ENCODE results near the gene EGFL6. TPM values are rescaled to one million over a fixed set of nuclear protein-coding genes. Genes with fewer than 3 reads are reported as not detected.
"Not testable (repeated sequence)": the region's sequence is repeated elsewhere in the genome, so short reads cannot be mapped to it uniquely, and the experiment has no call there.

EGFL6 gene
- total RNA-seq, 2 donors from 2014 or later: 0.14 to 0.19 TPM

DNA sequence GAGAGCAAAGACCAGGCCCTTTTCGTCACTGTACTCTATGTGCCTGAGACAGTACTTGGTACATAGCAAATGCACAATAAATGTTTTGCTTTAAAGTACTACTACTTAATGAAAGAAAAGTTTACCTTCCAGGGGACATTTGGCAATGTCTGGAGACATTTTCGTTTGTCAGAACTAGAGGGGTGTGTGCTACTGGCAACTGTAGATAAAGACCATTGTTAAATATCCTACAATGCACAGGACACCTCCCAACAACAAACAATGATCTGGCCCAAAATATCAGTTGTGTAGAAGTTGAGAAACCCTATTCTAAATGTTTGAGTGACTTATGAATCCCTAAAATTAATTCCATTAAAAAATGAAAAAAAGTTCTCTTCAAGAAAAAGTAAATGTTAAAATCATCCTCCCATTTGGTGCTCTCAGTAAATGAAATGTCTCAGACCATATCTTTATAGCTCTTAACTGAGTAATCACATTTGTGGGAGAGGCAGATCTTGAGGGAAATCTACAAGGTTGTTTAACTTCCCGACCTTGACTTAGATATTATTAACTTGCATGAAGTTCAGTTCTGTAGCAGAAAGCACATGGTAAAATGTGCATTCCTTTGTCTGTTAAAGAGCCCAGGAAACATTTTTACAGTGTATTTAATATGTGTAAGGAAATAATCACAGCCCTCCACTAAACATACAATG is 18.5 kb downstream of the EGFL6 start:
- no peak for DNase-seq (ENCODE audit: low spot score)
- intact Hi-C loops (cut with DNase I): no loop called here

GRCh38 chrX:13590207-13590606 is 20.8 kb downstream of the EGFL6 start:
- intact Hi-C loops (cut with DNase I): no loop called here
- DNase-seq (ENCODE audit: low spot score): no peak

- no peak for DNase-seq (ENCODE audit: low spot score)
- intact Hi-C loops (cut with DNase I): no loop called here
These were observed 21.5 kb downstream of the EGFL6 start for GRCh38 chrX:13590914-13591313.

GRCh38 chrX:13597874-13598273 is 28.5 kb downstream of the EGFL6 start:
- DNase-seq (ENCODE audit: low spot score): no peak
- intact Hi-C loops (cut with DNase I): no loop called here

- intact Hi-C loops (cut with DNase I): no loop called here
- DNase-seq (ENCODE audit: low spot score): no peak
These were observed 29.5 kb downstream of the EGFL6 start for GRCh38 chrX:13598877-13599276.

GRCh38 chrX:13599491-13599890 is 30.1 kb downstream of the EGFL6 start:
- no peak for DNase-seq (ENCODE audit: low spot score)
- intact Hi-C loops (cut with DNase I): no loop called here

GRCh38 chrX:13605611-13606010 is 36.2 kb downstream of the EGFL6 start:
- no peak for DNase-seq (ENCODE audit: low spot score)
- intact Hi-C loops (cut with DNase I): no loop called here

- no peak for DNase-seq (ENCODE audit: low spot score)
- intact Hi-C loops (cut with DNase I): no loop called here
These were observed 38.1 kb downstream of the EGFL6 start for GRCh38 chrX:13607331-13607995.

GRCh38 chrX:13607996-13608365 is 38.6 kb downstream of the EGFL6 start:
- intact Hi-C loops (cut with DNase I): no loop called here
- DNase-seq (ENCODE audit: low spot score): no peak

GRCh38 chrX:13614154-13614553 is 44.8 kb downstream of the EGFL6 start:
- intact Hi-C loops (cut with DNase I): no loop called here

DNA sequence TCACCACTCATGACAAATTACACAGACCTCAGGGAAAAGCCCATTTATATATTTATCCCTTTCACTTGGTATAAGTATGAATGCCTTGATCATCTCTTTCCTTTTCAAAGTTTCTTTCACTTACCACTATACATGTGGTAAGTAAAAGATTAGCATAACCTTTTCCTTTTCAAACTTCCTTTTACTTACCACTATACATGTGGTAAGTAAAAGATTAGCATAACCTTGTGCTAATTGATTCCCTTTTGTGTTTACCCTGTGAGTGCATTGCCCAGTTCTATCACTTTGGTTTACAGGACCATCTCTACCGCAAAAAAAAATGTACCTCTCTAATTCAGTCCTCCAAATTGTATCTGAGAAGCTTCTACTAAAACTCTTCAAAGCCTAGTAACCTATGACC is 50.8 kb downstream of the EGFL6 start:
- intact Hi-C loops (cut with DNase I): no loop called here

More at GRCh38 chrX:13614154-13614553, 44.8 kb downstream of the EGFL6 start:
- DNase-seq (ENCODE audit: low spot score): no peak

DNA sequence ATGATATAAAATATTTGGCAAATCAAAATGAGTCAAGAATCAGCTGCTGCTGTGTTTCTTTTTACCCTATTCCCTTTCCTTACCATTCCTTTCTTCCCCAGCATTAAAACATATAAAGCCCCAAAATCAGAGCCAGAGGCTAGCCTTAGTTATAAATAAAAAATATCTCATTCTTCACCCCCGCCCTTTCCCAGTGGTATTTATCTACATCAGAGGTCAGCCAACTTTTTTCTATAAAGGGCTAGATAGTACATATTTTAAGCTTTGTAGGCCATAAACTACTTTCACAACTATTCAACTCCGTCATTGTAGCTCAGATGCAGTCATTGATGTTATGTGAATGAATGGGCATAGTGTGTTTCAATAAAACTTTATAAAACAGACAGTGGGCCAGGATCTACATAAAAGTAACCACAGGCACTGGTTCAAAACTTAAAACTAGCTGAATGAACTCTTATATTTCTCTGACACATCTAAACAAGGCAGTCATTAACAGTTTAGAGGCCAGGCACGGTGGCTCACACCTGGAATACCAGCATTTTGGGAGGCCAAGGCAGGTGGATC is 53.1 kb downstream of the EGFL6 start:
- DNase-seq (ENCODE audit: low spot score): no peak
- intact Hi-C loops (cut with DNase I): no loop called here

More for the DNA sequence above, 50.8 kb downstream of the EGFL6 start:
- DNase-seq (ENCODE audit: low spot score): no peak

- DNase-seq (ENCODE audit: low spot score): no peak
- intact Hi-C loops (cut with DNase I): no loop called here
These were observed 57.9 kb downstream of the EGFL6 start for GRCh38 chrX:13627306-13627705.

GRCh38 chrX:13637224-13637623 is 67.8 kb downstream of the EGFL6 start:
- intact Hi-C loops (cut with DNase I); DNase-seq (ENCODE audit: low spot score): not testable (repeated sequence)

DNA sequence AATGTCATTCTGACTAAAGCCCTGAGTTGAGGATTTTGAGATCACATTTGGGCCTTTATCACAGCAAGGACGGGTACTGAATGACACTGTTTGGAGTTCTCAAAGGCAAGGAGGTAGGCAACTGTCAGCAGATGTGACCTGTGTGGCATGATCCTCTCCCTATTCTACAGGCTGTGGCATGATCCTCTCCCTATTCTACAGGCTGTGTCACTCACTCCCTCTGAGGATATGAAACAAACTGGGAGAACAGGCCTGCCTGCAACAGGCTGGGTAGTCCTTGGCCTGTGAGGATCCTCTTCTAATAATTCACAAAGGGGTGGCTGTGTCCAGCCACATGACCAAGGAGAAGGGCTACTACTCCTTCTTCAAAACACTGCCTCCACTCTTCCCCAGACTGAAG is 68.6 kb downstream of the EGFL6 start:
- no peak for DNase-seq (ENCODE audit: low spot score)
- intact Hi-C loops (cut with DNase I): no loop called here

- intact Hi-C loops (cut with DNase I): no loop called here
These were observed 69.4 kb downstream of the EGFL6 start for GRCh38 chrX:13638826-13639225.

DNA sequence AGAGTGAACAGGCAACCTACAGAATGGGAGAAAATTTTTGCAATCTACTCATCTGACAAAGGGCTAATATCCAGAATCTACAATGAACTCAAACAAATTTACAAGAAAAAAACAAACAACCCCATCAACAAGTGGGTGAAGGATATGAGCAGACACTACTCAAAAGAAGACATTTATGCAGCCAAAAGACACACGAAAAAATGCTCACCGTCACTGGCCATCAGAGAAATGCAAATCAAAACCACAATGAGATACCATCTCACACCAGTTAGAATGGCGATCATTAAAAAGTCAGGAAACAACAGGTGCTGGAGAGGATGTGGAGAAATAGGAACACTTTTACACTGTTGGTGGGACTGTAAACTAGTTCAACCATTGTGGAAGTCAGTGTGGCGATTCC is 72.3 kb downstream of the EGFL6 start:
- DNase-seq (ENCODE audit: low spot score); intact Hi-C loops (cut with DNase I): not testable (repeated sequence)

More at GRCh38 chrX:13638826-13639225, 69.4 kb downstream of the EGFL6 start:
- no peak for DNase-seq (ENCODE audit: low spot score)

- DNase-seq (ENCODE audit: low spot score): no peak
- intact Hi-C loops (cut with DNase I): loop anchor here in 1 of 2 donors (5.0 kb wide), 1 partner anchor 138 kb away; no protein-coding TSS in a partner anchor
These were observed 76.2 kb downstream of the EGFL6 start for GRCh38 chrX:13645464-13646153.

DNA sequence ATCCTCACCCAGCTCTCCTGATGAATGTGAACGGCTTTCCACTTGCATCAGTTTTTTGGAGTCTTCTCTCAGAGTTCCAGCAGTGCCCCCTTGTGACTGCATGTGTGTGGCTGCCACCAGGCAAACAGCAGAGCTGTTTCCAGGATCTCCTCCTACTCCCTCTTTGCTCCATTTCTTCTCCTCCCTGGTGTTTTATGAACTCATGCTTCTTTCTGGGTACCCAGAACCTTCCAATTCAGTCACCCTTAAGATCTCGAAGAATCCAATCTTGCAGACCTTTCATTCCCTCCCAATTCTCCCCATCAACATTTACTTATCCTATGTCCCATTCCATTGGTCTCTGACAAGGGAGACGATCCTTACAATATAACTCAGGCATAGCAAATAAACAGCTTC is 76.8 kb downstream of the EGFL6 start:
- DNase-seq (ENCODE audit: low spot score): peak; percentile 83
- intact Hi-C loops (cut with DNase I): loop anchor here in 1 of 2 donors (5.0 kb wide), 1 partner anchor 139 kb away; no protein-coding TSS in a partner anchor

DNA sequence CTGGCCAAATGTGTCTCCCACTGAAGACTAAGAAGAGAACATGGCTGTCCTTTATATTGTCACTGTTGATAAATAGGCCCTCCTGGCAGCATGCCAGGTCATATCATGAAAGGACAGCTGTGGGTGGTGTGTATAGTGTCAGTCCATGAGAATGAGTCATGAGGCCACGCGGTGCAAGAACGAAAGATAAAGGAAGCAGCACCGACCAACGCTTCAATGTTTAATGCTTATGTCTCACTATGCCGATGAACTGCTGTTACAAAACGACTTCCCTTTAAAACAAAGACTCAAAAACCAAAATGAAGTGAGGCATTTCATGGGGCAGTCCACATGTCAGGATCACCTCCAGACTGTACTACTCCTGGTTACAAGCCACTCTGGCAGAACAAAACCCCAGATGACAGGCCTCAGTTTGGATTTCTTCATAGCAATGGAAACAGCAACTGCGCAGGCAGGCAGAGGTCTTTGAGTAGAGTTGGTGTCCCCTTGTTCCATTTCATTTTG is 78.4 kb downstream of the EGFL6 start:
- peak; percentile 82 for DNase-seq (ENCODE audit: low spot score)
- intact Hi-C loops (cut with DNase I): loop anchor here (2.0 to 5.0 kb wide), 2 partner anchors 139 to 140 kb away; no protein-coding TSS in a partner anchor
